Measurements from ENCODE around the gene PRKAB1. TPM values are rescaled to one million over a fixed set of nuclear protein-coding genes. Genes with fewer than 3 reads are reported as not detected.

Gene PRKAB1
- polyA plus RNA-seq, 2 of the 4 experiments (the other 2 are of a cell fraction), result 19.0 to 49.2 TPM

GRCh38 chr12:119679490-119679889 is 11.6 kb downstream of the PRKAB1 start:
- Histone ChIP-seq H3K4me3 (no peak overlapping the region), H3K9me3 (no peaks in the 10 kb centered on the region), H3K27ac (no peak overlapping the region), H3K4me1 (peaks cover 8% of the 10 kb centered on the region; the same call in 1 of the 3 replicates), H3K4me2 (no peak overlapping the region)
- TF ChIP-seq EP300 (IDR thresholded peaks at IDR 0.05) (no peak), ZFP36 (IDR thresholded peaks at IDR 0.05; ENCODE audit: borderline replicate concordance, partially characterized antibody) (no peak), ZC3H11A (IDR thresholded peaks at IDR 0.05) (no peak), CBX8 (IDR thresholded peaks at IDR 0.05) (no peak), HOXB5 (CRISPR knock-in tag; IDR thresholded peaks at IDR 0.05) (no peak), POLR2A (IDR thresholded peaks at IDR 0.05; ENCODE audit: low read length) (no peak), PBX3 (IDR thresholded peaks at IDR 0.05) (no peak), RCOR1 (IDR thresholded peaks at IDR 0.05; ENCODE audit: low read depth, low read length) (no peak), MAFK (IDR thresholded peaks at IDR 0.05; ENCODE audit: partially characterized antibody) (no peak), NPAS2 (CRISPR knock-in tag; IDR thresholded peaks at IDR 0.05; ENCODE audit: borderline replicate concordance) (no peak), MYC (IDR thresholded peaks at IDR 0.05; ENCODE audit: borderline replicate concordance, low read length) (no peak), CTCF (IDR thresholded peaks at IDR 0.05) (no peak), MAX (IDR thresholded peaks at IDR 0.05) (no peak), BCL3 (IDR thresholded peaks at IDR 0.05) (no peak), RAD21 (conservative IDR thresholded peaks at IDR 0.05 in 1 of 2, IDR thresholded peaks at IDR 0.05 in 1 of 2) (no peak), USF2 (IDR thresholded peaks at IDR 0.05) (no peak), GATA3 (IDR thresholded peaks at IDR 0.05; ENCODE audit: borderline replicate concordance) (no peak)
- DNase-seq (ENCODE audit: low read depth in 1 of 2, low spot score in 1 of 2), result no peak
- ChIA-PET POLR2A (no interaction called here), CTCF (interaction anchor here (1.0 to 1.3 kb wide), 2 partner anchors 16 to 1303 kb away, joined by 3 to 4 read pairs; partner anchors contain the start of gene SUDS3)
- WGBS (ENCODE audit: missing lambda C conversion rate), result 94% methylated on average over 10 of the region's 10 CpGs
- ATAC-seq, result no peak
- no peak for FAIRE-seq

- CTCF ChIA-PET, result interaction anchor here (2.1 to 2.3 kb wide), 2 partner anchors 13 to 14 kb away, joined by 6 to 11 read pairs; partner anchors contain the start of gene PRKAB1
- Histone ChIP-seq H3K4me2 (no peak overlapping the region), H3K4me1 (peaks cover 14% of the 10 kb centered on the region; the same call in 1 of the 3 replicates), H3K4me3 (no peak overlapping the region), H3K9me3 (no peaks in the 10 kb centered on the region), H3K27ac (no peak overlapping the region)
- no peak for FAIRE-seq
- POLR2A ChIA-PET, result no interaction called here
- ATAC-seq, result no peak
- no peak for DNase-seq (ENCODE audit: low read depth in 1 of 2, low spot score in 1 of 2)
- no peak for TF ChIP-seq BCL3 (IDR thresholded peaks at IDR 0.05)
- no peak for TF ChIP-seq MYC (IDR thresholded peaks at IDR 0.05; ENCODE audit: borderline replicate concordance, low read length)
- no peak for TF ChIP-seq FOSL2 (IDR thresholded peaks at IDR 0.05)
- no peak for TF ChIP-seq FOSL2 (CRISPR knock-in tag; IDR thresholded peaks at IDR 0.05)
- no peak for TF ChIP-seq HMGXB4 (CRISPR knock-in tag; IDR thresholded peaks at IDR 0.05; ENCODE audit: borderline replicate concordance)
- no peak for TF ChIP-seq HDAC2 (IDR thresholded peaks at IDR 0.05)
- no peak for TF ChIP-seq JUN (IDR thresholded peaks at IDR 0.05)
- TF ChIP-seq MAFK (IDR thresholded peaks at IDR 0.05; ENCODE audit: partially characterized antibody), result no peak
- no peak for TF ChIP-seq JUNB (IDR thresholded peaks at IDR 0.05)
- no peak for TF ChIP-seq ZFP36 (IDR thresholded peaks at IDR 0.05; ENCODE audit: borderline replicate concordance, partially characterized antibody)
- TF ChIP-seq EHF (CRISPR knock-in tag; IDR thresholded peaks at IDR 0.05), result no peak
- TF ChIP-seq CEBPB (IDR thresholded peaks at IDR 0.05), result no peak
- 90% methylated on average over 8 of the region's 8 CpGs for WGBS (ENCODE audit: missing lambda C conversion rate)
Observed at GRCh38 chr12:119681111-119681510, 13.2 kb downstream of the PRKAB1 start.

Data from A549 (cell line).